Panc1 (cell line): ENCODE measurements around the gene KRTAP4-1. TPM values are rescaled to one million over a fixed set of nuclear protein-coding genes. Genes with fewer than 3 reads are reported as not detected.
"Not testable (repeated sequence)": the region's sequence is repeated elsewhere in the genome, so short reads cannot be mapped to it uniquely, and the experiment has no call there.

Experiments
- ATAC-seq: fragments of 200-7000 bp; cut with Tn5 transposase; 2 replicates; pipeline ENCODE4 v1.9.1; 2020; ENCODE audit warnings: mild to moderate bottlenecking, moderate library complexity
- BruUV-seq: library from RNA; stranded (reverse); fragments of 400-500 nt; replicated peaks from 2 replicates; lab custom pipeline; 2021; lab: Mats Ljungman, UMichigan
- CTCF ChIA-PET: fragments of 300-600 bp; sonication (Branson Sonifier 250); formaldehyde crosslinking; loops from one replicate; lab custom pipeline; 2022; ENCODE audit warnings: antibody characterized with exemption; lab: Charles Lee
- POLR2A ChIA-PET: fragments of 300-600 bp; sonication (Branson Sonifier 250); formaldehyde crosslinking; loops from one replicate; lab custom pipeline; 2022; ENCODE audit warnings: antibody characterized with exemption; lab: Charles Lee
- DNase-seq: peaks from one replicate; pipeline ENCODE4 v3.0.0-alpha.2; 2010; ENCODE audit warnings: low read depth, low spot score
- H3K27ac ChIP-seq: 2 replicates; pipeline ENCODE4 v1.5.1; 2011; ENCODE audit warnings: mild to moderate bottlenecking, low read length, inconsistent platforms
- H3K27me3 ChIP-seq: fragments of 200-500 bp; sonication (Bioruptor generic); 2 replicates; pipeline ENCODE4 v1.6.0; 2014; ENCODE audit warnings: low read length, inconsistent platforms; ENCODE audit not compliant: control insufficient read depth, insufficient read depth
- H3K36me3 ChIP-seq: fragments of 200-500 bp; sonication (Bioruptor generic); 2 replicates; pipeline ENCODE4 v1.5.1; 2014; ENCODE audit warnings: inconsistent platforms, mild to moderate bottlenecking, low read length, moderate library complexity; ENCODE audit not compliant: control insufficient read depth, insufficient read depth
- H3K4me1 ChIP-seq: 2 replicates; pipeline ENCODE4 v1.5.1; 2011; ENCODE audit warnings: inconsistent platforms, mild to moderate bottlenecking, low read length, moderate library complexity; ENCODE audit not compliant: control insufficient read depth, insufficient read depth
- H3K4me3 ChIP-seq, 2 experiments: 2 replicates each; pipeline ENCODE4 v1.5.1; 2011 to 2012; ENCODE audit warnings: low read depth in 2 of 2, low read length in 2 of 2, mild to moderate bottlenecking in 2 of 2, inconsistent platforms in 1 of 2, moderate library complexity in 1 of 2
- H3K9me3 ChIP-seq: fragments of 200-500 bp; sonication (Bioruptor generic); 2 replicates; pipeline ENCODE4 v1.5.1; 2014; ENCODE audit warnings: low read depth, mild to moderate bottlenecking, inconsistent platforms, low read length, moderate library complexity; ENCODE audit not compliant: control insufficient read depth, insufficient read depth
- POLR2AphosphoS5 ChIP-seq: IDR thresholded peaks from 2 replicates; pipeline ENCODE4 v1.6.1; 2012; ENCODE audit warnings: mild to moderate bottlenecking, low read depth, low read length, moderate library complexity
- SIN3A ChIP-seq: IDR thresholded peaks from 2 replicates; pipeline ENCODE4 v1.6.1; 2012; ENCODE audit warnings: low read depth, mild to moderate bottlenecking, low read length, moderate library complexity, borderline replicate concordance; ENCODE audit not compliant: insufficient read depth
- TCF7L2 ChIP-seq: IDR thresholded peaks from 2 replicates; pipeline ENCODE4 v1.6.1; 2011; ENCODE audit warnings: mild to moderate bottlenecking, low read depth, low read length, inconsistent platforms
- in situ Hi-C: cut with HindIII; loops from 2 replicates; pipeline ENCODE4 v1.10.0; 2016; ENCODE audit warnings: low sequenced_read_pairs, low pct_unique_long_range_greater_than_20kb
- intact Hi-C: fragments of 100-400 bp; cut with micrococcal nuclease; formaldehyde crosslinking; loops from one replicate; pipeline ENCODE4 v1.10.0; 2022; ENCODE audit not compliant: unreplicated experiment
- total RNA-seq: library from RNA; stranded (reverse); gene quantifications from one replicate; pipeline ENCODE4 v1.2.1, GENCODE V29; 2021; ENCODE audit not compliant: unreplicated experiment
- TF ChIP-seq, protein P1 (sequence below), 2 experiments: IDR thresholded peaks; 2 replicates each; pipeline ENCODE4 v1.6.1; 2011 to 2012; ENCODE audit warnings: low read depth in 2 of 2, control low read depth in 1 of 2, low read length in 1 of 2, mild to moderate bottlenecking in 1 of 2, moderate library complexity in 1 of 2; ENCODE audit not compliant: insufficient read depth in 1 of 2
- TF ChIP-seq, protein P2 (sequence below): fragments of 450-650 bp; IDR thresholded peaks from 2 replicates; pipeline ENCODE4 v1.5.1; 2017; ENCODE audit warnings: mild to moderate bottlenecking

The KRTAP4-1 gene
- total RNA-seq, 1 experiment from 2014 or later, result not detected

DNA sequence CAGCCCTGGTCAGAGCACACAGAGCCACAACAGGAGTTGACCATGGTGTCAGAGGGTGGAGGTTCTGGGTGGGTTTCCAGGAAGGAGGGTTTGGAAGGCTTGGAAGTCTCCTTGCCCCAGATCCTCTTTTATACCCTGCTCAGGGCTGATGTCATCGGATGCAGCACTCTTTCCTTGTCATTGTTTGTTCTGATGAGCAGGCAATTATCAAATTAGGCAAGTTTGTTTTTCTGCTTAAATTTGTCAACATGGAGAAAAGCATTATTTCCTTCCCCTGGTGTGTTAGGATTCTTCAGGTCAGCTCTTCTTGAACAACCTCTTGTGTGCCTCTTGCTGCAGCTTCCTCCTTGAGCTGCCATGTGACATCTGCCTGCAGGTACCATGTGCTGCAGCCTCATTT is 24.1 kb downstream of the KRTAP4-1 start, which contains the start of gene KRTAP4-4:
Gene KRTAP4-4 (minus strand): TSS at position 101 of the 400 bp plus-strand sequence. CDS start 57 bp downstream, at position 44.
- intact Hi-C loops (no loop called here), in situ Hi-C loops (no loop called here)
- CTCF ChIA-PET, result no interaction called here
- no peak within 1 kb of the TSS for H3K4me3 ChIP-seq
- DNase-seq (no peak), ATAC-seq (no peak)
- peaks cover 9% of the 10 kb centered on the region; the same call in 1 of the 2 replicates for H3K27me3 ChIP-seq
- TF ChIP-seq, protein P1, sequence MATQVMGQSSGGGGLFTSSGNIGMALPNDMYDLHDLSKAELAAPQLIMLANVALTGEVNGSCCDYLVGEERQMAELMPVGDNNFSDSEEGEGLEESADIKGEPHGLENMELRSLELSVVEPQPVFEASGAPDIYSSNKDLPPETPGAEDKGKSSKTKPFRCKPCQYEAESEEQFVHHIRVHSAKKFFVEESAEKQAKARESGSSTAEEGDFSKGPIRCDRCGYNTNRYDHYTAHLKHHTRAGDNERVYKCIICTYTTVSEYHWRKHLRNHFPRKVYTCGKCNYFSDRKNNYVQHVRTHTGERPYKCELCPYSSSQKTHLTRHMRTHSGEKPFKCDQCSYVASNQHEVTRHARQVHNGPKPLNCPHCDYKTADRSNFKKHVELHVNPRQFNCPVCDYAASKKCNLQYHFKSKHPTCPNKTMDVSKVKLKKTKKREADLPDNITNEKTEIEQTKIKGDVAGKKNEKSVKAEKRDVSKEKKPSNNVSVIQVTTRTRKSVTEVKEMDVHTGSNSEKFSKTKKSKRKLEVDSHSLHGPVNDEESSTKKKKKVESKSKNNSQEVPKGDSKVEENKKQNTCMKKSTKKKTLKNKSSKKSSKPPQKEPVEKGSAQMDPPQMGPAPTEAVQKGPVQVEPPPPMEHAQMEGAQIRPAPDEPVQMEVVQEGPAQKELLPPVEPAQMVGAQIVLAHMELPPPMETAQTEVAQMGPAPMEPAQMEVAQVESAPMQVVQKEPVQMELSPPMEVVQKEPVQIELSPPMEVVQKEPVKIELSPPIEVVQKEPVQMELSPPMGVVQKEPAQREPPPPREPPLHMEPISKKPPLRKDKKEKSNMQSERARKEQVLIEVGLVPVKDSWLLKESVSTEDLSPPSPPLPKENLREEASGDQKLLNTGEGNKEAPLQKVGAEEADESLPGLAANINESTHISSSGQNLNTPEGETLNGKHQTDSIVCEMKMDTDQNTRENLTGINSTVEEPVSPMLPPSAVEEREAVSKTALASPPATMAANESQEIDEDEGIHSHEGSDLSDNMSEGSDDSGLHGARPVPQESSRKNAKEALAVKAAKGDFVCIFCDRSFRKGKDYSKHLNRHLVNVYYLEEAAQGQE (IDR thresholded peaks at IDR 0.05; ENCODE audit: insufficient read depth in 1 of 2, low read depth in 2 of 2, low read length in 1 of 2), result no peak
- TF ChIP-seq TCF7L2, result no peak
- no peak for TF ChIP-seq POLR2AphosphoS5
- TF ChIP-seq, protein P2, sequence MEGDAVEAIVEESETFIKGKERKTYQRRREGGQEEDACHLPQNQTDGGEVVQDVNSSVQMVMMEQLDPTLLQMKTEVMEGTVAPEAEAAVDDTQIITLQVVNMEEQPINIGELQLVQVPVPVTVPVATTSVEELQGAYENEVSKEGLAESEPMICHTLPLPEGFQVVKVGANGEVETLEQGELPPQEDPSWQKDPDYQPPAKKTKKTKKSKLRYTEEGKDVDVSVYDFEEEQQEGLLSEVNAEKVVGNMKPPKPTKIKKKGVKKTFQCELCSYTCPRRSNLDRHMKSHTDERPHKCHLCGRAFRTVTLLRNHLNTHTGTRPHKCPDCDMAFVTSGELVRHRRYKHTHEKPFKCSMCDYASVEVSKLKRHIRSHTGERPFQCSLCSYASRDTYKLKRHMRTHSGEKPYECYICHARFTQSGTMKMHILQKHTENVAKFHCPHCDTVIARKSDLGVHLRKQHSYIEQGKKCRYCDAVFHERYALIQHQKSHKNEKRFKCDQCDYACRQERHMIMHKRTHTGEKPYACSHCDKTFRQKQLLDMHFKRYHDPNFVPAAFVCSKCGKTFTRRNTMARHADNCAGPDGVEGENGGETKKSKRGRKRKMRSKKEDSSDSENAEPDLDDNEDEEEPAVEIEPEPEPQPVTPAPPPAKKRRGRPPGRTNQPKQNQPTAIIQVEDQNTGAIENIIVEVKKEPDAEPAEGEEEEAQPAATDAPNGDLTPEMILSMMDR, result no peak
- TF ChIP-seq SIN3A, result no peak
- POLR2A ChIA-PET, result no interaction called here
- H3K27ac ChIP-seq, result no peak within 1 kb of the TSS
- no TSS peak for BruUV-seq
- H3K36me3 ChIP-seq, result no peaks in the 10 kb centered on the region
- no peaks in the 10 kb centered on the region for H3K9me3 ChIP-seq
- H3K4me1 ChIP-seq, result no peaks in the 10 kb centered on the region

DNA sequence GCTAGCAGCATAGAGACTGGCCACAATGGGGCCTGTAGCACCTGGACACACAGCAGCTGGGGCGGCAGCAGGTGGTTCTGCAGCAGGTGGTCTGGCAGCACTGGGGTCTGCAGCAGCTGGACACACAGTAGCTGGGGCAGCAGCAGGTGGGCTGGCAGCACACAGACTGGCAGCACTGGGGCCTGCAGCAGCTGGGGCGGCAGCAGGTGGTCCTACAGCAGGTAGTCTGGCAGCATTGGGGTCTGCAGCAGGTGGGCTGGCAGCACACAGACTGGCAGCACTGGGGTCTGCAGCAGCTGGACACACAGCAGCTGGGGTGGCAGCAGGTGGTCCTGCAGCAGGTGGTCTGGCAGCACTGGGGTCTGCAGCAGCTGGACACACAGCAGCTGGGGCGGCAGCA is 24.5 kb downstream of the KRTAP4-1 start:
- CTCF ChIA-PET, DNase-seq, BruUV-seq, H3K4me3 ChIP-seq, H3K9me3 ChIP-seq, H3K36me3 ChIP-seq, H3K4me1 ChIP-seq, in situ Hi-C loops, ATAC-seq, intact Hi-C loops, H3K27me3 ChIP-seq, H3K27ac ChIP-seq: not testable (repeated sequence)
- POLR2A ChIA-PET, result interaction anchor here (0.6 kb wide), 1 partner anchor 284 kb away, joined by 3 read pairs; no protein-coding TSS in a partner anchor

DNA sequence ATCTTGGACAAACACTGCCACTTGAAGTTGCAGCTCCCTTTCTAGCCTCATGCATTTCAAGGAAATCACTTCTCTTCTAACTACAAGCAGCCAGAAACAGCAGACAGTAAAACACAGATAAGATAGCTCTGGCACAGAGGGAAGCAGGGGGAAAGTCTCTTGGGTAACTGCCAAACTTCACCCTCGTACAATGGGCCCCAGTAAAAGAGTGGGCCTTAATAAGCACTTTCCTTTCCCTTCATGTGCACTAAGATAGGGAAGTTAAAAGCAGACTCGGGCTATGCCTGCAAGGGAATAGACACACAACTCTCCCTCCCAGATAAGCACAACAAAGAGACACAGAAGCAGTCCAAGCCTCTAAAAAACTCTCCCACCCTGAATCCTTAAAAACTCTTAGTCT is 30.9 kb downstream of the KRTAP4-1 start:
- no peak for DNase-seq
- no TSS peak for BruUV-seq
- in situ Hi-C loops, result no loop called here
- no peak overlapping the region for H3K4me3 ChIP-seq
- no peak for ATAC-seq
- ChIA-PET POLR2A (no interaction called here), CTCF (no interaction called here)
- intact Hi-C loops, result no loop called here
- TF ChIP-seq SIN3A (no peak), POLR2AphosphoS5 (no peak), TCF7L2 (no peak)
- TF ChIP-seq, protein P2, result no peak
- TF ChIP-seq, protein P1 (IDR thresholded peaks at IDR 0.05; ENCODE audit: insufficient read depth in 1 of 2, low read depth in 2 of 2, low read length in 1 of 2), result no peak
- H3K9me3 ChIP-seq, result no peaks in the 10 kb centered on the region
- H3K36me3 ChIP-seq, result no peaks in the 10 kb centered on the region
- H3K27ac ChIP-seq, result no peak overlapping the region
- no peaks in the 10 kb centered on the region for H3K27me3 ChIP-seq
- H3K4me1 ChIP-seq, result no peaks in the 10 kb centered on the region
